Upper lobe of left lung (tissue), 6 donors: ENCODE measurements around the gene RPS27. TPM values are rescaled to one million over a fixed set of nuclear protein-coding genes. Genes with fewer than 3 reads are reported as not detected.
A peak's percentile ranks its signal among the peaks of the same experiment; 100 is the strongest.

Experiments
- ATAC-seq, 2 donors: fragments of 200-7000 bp; cut with Tn5 transposase; one replicate each; pipeline ENCODE4 v1.9.1; 2022; ENCODE audit warnings: mild to moderate bottlenecking in 2 of 2, moderate library complexity in 2 of 2; ENCODE audit not compliant: low FRiP score in 2 of 2
- DNase-seq, 2 donors: peaks; one replicate each; pipeline ENCODE4 v3.0.0-alpha.2; 2019 to 2020
- H3K27ac ChIP-seq, 4 donors: fragments of 200-600 bp; sonication (generic); one replicate each; pipeline ENCODE4 v1.5.1; 2016 to 2019
- H3K27me3 ChIP-seq, 4 donors: fragments of 200-600 bp; sonication (generic); one replicate each; pipeline ENCODE4 v1.5.1; 2017 to 2019
- H3K36me3 ChIP-seq, 4 donors: fragments of 200-600 bp; sonication (generic); one replicate each; pipeline ENCODE4 v1.5.1; 2016 to 2019
- H3K4me1 ChIP-seq, 4 donors: fragments of 200-600 bp; sonication (generic); one replicate each; pipeline ENCODE4 v1.5.1; 2018 to 2019
- H3K4me3 ChIP-seq, 4 donors: fragments of 200-600 bp; sonication (generic); one replicate each; pipeline ENCODE4 v1.5.1; 2017 to 2019; ENCODE audit warnings: mild to moderate bottlenecking in 2 of 4, moderate library complexity in 1 of 4
- H3K9me3 ChIP-seq, 4 donors: fragments of 200-600 bp; sonication (generic); one replicate each; pipeline ENCODE4 v1.5.1; 2018 to 2019
- CTCF ChIP-seq, 6 experiments: fragments of 450-650 bp in 4 of 6; fragments of 200-600 bp in 2 of 6; sonication (generic) in 2 of 6; IDR thresholded peaks; one replicate each; pipeline ENCODE4 v1.5.1; 2016 to 2019; ENCODE audit warnings: antibody characterized with exemption in 6 of 6
- EP300 ChIP-seq, 4 donors: sonication (generic); formaldehyde crosslinking; IDR thresholded peaks; one replicate each; pipeline ENCODE4 v1.5.1; 2017; ENCODE audit warnings: antibody characterized with exemption in 4 of 4, control low read depth in 2 of 4
- POLR2A ChIP-seq, 4 donors: fragments of 450-650 bp; IDR thresholded peaks; one replicate each; pipeline ENCODE4 v1.5.1; 2016 to 2017; ENCODE audit warnings: antibody characterized with exemption in 4 of 4, mild to moderate bottlenecking in 2 of 4
- POLR2AphosphoS5 ChIP-seq, 2 donors: sonication (generic); formaldehyde crosslinking; IDR thresholded peaks; one replicate each; pipeline ENCODE4 v1.5.1; 2017; ENCODE audit warnings: antibody characterized with exemption in 2 of 2
- WGBS, 2 donors: methylation state at CpG; one replicate each; pipeline ENCODE4 v1.1.5; 2017 to 2018; 5-methylcytosine and 5-hydroxymethylcytosine counted together
- total RNA-seq, 6 donors: library from RNA; depleted of rRNA in 4 of 6; stranded (reverse); fragments of >200 nt in 4 of 6; gene quantifications; one replicate each; pipeline versions ENCODE4 v1.1.0 to v1.2.1, GENCODE V29; 2016 to 2021
- donor health status: DM: no; HTN: no; CAD: no; lungs with moderate emphysema.
- donor health status: DM: no; HTN: yes; CAD: no; lungs with severe emphysema.

RPS27 gene
- total RNA-seq, 6 donors from 2014 or later: 551 to 2,666 (median 1,424) TPM

DNA sequence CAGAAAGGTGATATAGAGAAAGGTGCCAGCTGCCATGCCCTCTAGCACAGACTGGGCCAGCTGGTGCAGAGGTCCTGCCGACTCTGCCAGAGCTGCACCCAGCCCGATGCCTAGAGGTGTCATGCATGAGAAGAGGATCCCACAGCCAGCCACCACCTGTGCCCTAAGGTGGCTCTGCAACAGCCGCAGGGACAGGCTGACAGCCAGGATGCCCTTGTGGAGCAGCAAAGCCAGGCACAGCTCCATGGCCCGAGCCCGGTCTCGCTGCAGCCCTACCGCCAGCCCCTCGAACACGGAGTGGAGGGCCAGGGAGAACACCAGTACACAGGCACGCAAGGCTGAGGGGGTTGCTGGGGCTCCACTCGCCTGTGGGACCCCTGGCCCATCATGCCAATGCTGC is 30.4 kb upstream of the RPS27 start:
- DNase-seq (peak in 1 of 2 donors; percentile 64), ATAC-seq (no peak)
- Histone ChIP-seq H3K36me3 (peaks cover 0 to 28% (median 11%) of the 10 kb centered on the region in 4 donors), H3K27ac (peak overlapping the region in 3 of 4 donors; percentile 92 to 96 (median 94)), H3K9me3 (no peaks in the 10 kb centered on the region), H3K27me3 (no peaks in the 10 kb centered on the region), H3K4me3 (no peak overlapping the region), H3K4me1 (peaks cover 60 to 79% (median 65%) of the 10 kb centered on the region in 4 donors)
- 94 to 100% methylated on average over 2 to 9 of the region's 11 CpGs for whole genome bisulfite sequencing, 2 donors
- TF ChIP-seq EP300 (IDR thresholded peaks at IDR 0.05): no peak
- TF ChIP-seq POLR2AphosphoS5 (IDR thresholded peaks at IDR 0.05): no peak
- no peak for TF ChIP-seq POLR2A (IDR thresholded peaks at IDR 0.05)
- TF ChIP-seq CTCF (IDR thresholded peaks at IDR 0.05): no peak

DNA sequence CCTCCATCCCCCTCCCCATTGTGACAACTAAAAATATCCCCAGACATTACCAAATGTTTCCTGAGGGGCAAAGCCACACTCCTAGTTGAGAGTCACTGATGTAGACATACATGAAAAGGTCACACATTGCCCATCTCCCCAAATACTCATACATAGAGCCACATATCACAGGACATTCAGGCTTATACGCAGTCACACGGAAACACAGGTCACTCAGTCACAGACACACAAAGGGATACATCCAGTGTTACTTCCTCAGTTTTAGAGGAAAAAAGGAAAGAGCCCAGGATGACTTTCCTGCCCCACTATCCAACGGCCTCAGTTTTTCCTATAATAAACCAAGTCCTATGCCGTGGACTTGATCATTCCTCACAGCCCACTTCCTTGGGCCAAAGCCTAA is 29.1 kb upstream of the RPS27 start:
- ATAC-seq: no peak
- Histone ChIP-seq H3K9me3 (no peaks in the 10 kb centered on the region), H3K27ac (peak overlapping the region; percentile 94 to 98 (median 97)), H3K4me1 (peaks cover 59 to 81% (median 67%) of the 10 kb centered on the region in 4 donors), H3K27me3 (no peaks in the 10 kb centered on the region), H3K36me3 (peaks cover 0 to 28% (median 11%) of the 10 kb centered on the region in 4 donors), H3K4me3 (peak overlapping the region in 2 of 4 donors; percentile 56 to 72)
- 80 to 83% methylated on average over 4 of the region's 4 CpGs for WGBS, 2 donors
- TF ChIP-seq CTCF (IDR thresholded peaks at IDR 0.05): no peak
- TF ChIP-seq EP300 (IDR thresholded peaks at IDR 0.05): no peak
- TF ChIP-seq POLR2AphosphoS5 (IDR thresholded peaks at IDR 0.05): no peak
- TF ChIP-seq POLR2A (IDR thresholded peaks at IDR 0.05): no peak
- no peak for DNase-seq

DNA sequence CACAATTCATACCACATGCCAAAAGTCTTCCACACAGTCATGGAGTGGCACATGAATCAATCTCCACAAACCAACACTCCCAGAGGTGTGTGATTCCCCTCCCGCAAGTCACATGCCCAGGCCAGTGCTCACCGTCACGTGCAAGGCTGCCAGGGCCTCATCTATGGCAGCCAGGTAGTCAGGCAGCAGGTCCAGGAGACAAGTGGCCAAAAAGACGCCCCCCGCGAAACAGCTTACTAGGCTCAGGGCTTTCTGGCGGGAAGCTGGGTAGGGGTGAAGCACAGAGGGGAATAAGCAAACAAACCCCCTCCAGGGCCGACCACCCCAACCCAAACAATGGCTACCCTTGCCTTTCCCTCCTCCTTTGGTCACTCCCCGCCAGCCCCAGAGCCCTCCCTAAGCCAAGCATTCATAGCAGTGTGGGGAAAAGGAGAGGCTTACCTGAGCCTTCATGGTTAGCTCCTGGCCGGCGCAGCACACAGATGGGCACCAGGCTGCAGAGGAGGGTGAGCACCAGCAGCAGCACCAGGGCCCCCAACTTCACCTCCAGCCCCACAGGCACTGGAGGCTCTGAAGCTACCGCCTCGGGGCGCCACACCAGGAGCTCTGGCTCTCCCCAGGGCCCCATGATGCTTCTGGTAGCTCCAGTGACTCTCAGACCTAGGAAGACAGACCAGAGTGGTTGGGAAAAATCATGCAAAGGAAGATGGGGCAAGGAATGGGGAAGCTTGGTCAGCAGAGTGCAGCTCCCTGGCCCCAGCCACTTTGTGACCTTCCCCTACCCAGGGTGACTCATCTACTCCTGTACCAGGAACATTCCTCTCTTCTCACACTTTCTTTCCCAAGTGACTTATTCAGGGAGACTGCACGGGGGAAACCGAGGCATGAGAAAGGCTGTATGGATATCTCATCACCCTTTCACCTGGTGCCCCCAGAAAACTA is 28.2 kb upstream of the RPS27 start:
- peak in 1 of 2 donors; percentile 23 for ATAC-seq
- peak overlapping the region; percentile 94 to 98 (median 97) for H3K27ac ChIP-seq
- H3K36me3 ChIP-seq: peaks cover 0 to 28% (median 11%) of the 10 kb centered on the region in 4 donors
- 41 to 50% methylated on average over 13 to 16 of the region's 16 CpGs for WGBS, 2 donors
- peak; percentile 56 to 83 for DNase-seq
- H3K4me3 ChIP-seq: peak overlapping the region; percentile 56 to 75 (median 68)
- peaks cover 54 to 78% (median 62%) of the 10 kb centered on the region in 4 donors for H3K4me1 ChIP-seq
- TF ChIP-seq EP300 (IDR thresholded peaks at IDR 0.05): peak in 1 of 4 donors; percentile 25
- peak in 1 of 2 donors; percentile 26 for TF ChIP-seq POLR2AphosphoS5 (IDR thresholded peaks at IDR 0.05)
- no peak for TF ChIP-seq CTCF (IDR thresholded peaks at IDR 0.05)
- no peaks in the 10 kb centered on the region for H3K27me3 ChIP-seq
- H3K9me3 ChIP-seq: no peaks in the 10 kb centered on the region

- WGBS, 2 donors: 1% methylated on average over 32 to 37 of the region's 54 CpGs
- ATAC-seq (peak; percentile 90 to 94), DNase-seq (peak; percentile 95 to 99)
- H3K4me1 ChIP-seq: peaks cover 57 to 81% (median 63%) of the 10 kb centered on the region in 4 donors
- peak within 1 kb of the TSS; percentile 56 to 75 (median 68) for H3K4me3 ChIP-seq
- H3K27me3 ChIP-seq: no peaks in the 10 kb centered on the region
- peak in 3 of 4 donors; percentile 68 to 91 (median 83) for TF ChIP-seq POLR2A (IDR thresholded peaks at IDR 0.05)
- TF ChIP-seq POLR2AphosphoS5 (IDR thresholded peaks at IDR 0.05): peak; percentile 84 to 90
- TF ChIP-seq EP300 (IDR thresholded peaks at IDR 0.05): no peak
- no peak for TF ChIP-seq CTCF (IDR thresholded peaks at IDR 0.05)
- no peaks in the 10 kb centered on the region for H3K9me3 ChIP-seq
- peak within 1 kb of the TSS; percentile 94 to 98 (median 97) for H3K27ac ChIP-seq
- peaks cover 0 to 28% (median 11%) of the 10 kb centered on the region in 4 donors for H3K36me3 ChIP-seq
These were observed 27.3 kb upstream of the RPS27 start, which contains the start of gene SLC39A1 for GRCh38 chr1:153963030-153963849. Gene SLC39A1, minus strand, starts transcription at chr1:153963537. Its CDS starts 822 bp downstream, at chr1:153962715.
